ENCODE results near the gene PALB2. TPM values are rescaled to one million over a fixed set of nuclear protein-coding genes. Genes with fewer than 3 reads are reported as not detected.
"Not testable (repeated sequence)": the region's sequence is repeated elsewhere in the genome, so short reads cannot be mapped to it uniquely, and the experiment has no call there.

PALB2 gene
- polyA plus RNA-seq, 1 experiment = 6.5 TPM

- TF ChIP-seq CTCF (IDR thresholded peaks at IDR 0.05; ENCODE audit: low read depth, low read length) = no peak
- CTCF ChIA-PET = no interaction called here
- H3K4me3 ChIP-seq (ENCODE audit: low read depth, low read length) = no peak overlapping the region
- H3K9me3 ChIP-seq (ENCODE audit: control insufficient read depth, insufficient read depth, low read length) = no peaks in the 10 kb centered on the region
- H3K27ac ChIP-seq (ENCODE audit: low read depth, low read length) = no peak overlapping the region
- POLR2A ChIA-PET = no interaction called here
- H3K27me3 ChIP-seq (ENCODE audit: control insufficient read depth, insufficient read depth, low read length) = no peaks in the 10 kb centered on the region
- DNase-seq (ENCODE audit: low read depth, low spot score) = no peak
These were observed 9.7 kb upstream of the PALB2 start for GRCh38 chr16:23650674-23651416.

- Histone ChIP-seq H3K9me3 (ENCODE audit: control insufficient read depth, insufficient read depth, low read length) (peaks cover 4% of the 10 kb centered on the region; the same call in 1 of the 2 replicates), H3K4me3 (ENCODE audit: low read depth, low read length) (peak overlapping the region; percentile 100), H3K27me3 (ENCODE audit: control insufficient read depth, insufficient read depth, low read length) (no peaks in the 10 kb centered on the region), H3K27ac (ENCODE audit: low read depth, low read length) (no peak overlapping the region)
- POLR2A ChIA-PET = interaction anchor here (1.4 to 2.5 kb wide), 2 partner anchors 25 to 85 kb away, joined by 4 to 10 read pairs; partner anchors contain the start of genes EARS2 and UBFD1
- no peak for TF ChIP-seq CTCF (IDR thresholded peaks at IDR 0.05; ENCODE audit: low read depth, low read length)
- DNase-seq (ENCODE audit: low read depth, low spot score) = no peak
- CTCF ChIA-PET = interaction anchor here (0.5 to 2.0 kb wide), 5 partner anchors 45 to 131 kb away, joined by 3 to 6 read pairs (median 3); partner anchors contain the start of gene UBFD1
These were observed 1.2 kb upstream of the PALB2 start for GRCh38 chr16:23642246-23642774.

- POLR2A ChIA-PET = interaction anchor here (2.5 kb wide), 1 partner anchor 83 kb away, joined by 10 read pairs; the partner anchor contains the start of genes EARS2 and UBFD1
- H3K9me3 ChIP-seq (ENCODE audit: control insufficient read depth, insufficient read depth, low read length) = peaks cover 4% of the 10 kb centered on the region; the same call in 1 of the 2 replicates
- peak overlapping the region; percentile 100 for H3K4me3 ChIP-seq (ENCODE audit: low read depth, low read length)
- DNase-seq (ENCODE audit: low read depth, low spot score) = no peak
- no peak for TF ChIP-seq CTCF (IDR thresholded peaks at IDR 0.05; ENCODE audit: low read depth, low read length)
- peak overlapping the region; percentile 68 for H3K27ac ChIP-seq (ENCODE audit: low read depth, low read length)
- no peaks in the 10 kb centered on the region for H3K27me3 ChIP-seq (ENCODE audit: control insufficient read depth, insufficient read depth, low read length)
- CTCF ChIA-PET = interaction anchor here (0.6 to 0.7 kb wide), 2 partner anchors 42 to 87 kb away, joined by 3 to 4 read pairs; no protein-coding TSS in a partner anchor
These were observed 537 bp downstream of the PALB2 start for GRCh38 chr16:23640615-23640930.

- POLR2A ChIA-PET = no interaction called here
- DNase-seq (ENCODE audit: low read depth, low spot score) = no peak
- TF ChIP-seq CTCF (IDR thresholded peaks at IDR 0.05; ENCODE audit: low read depth, low read length) = no peak
- CTCF ChIA-PET = no interaction called here
- Histone ChIP-seq H3K27ac (ENCODE audit: low read depth, low read length) (no peak overlapping the region), H3K9me3 (ENCODE audit: control insufficient read depth, insufficient read depth, low read length) (peaks cover 2% of the 10 kb centered on the region; the same call in 1 of the 2 replicates), H3K4me3 (ENCODE audit: low read depth, low read length) (no peak overlapping the region), H3K27me3 (ENCODE audit: control insufficient read depth, insufficient read depth, low read length) (no peaks in the 10 kb centered on the region)
These were observed 5.2 kb downstream of the PALB2 start for GRCh38 chr16:23635958-23636357.

GRCh38 chr16:23634461-23635036, 6.6 kb downstream of the PALB2 start:
- DNase-seq (ENCODE audit: low read depth, low spot score) = no peak
- Histone ChIP-seq H3K27ac (ENCODE audit: low read depth, low read length) (no peak overlapping the region), H3K27me3 (ENCODE audit: control insufficient read depth, insufficient read depth, low read length) (no peaks in the 10 kb centered on the region), H3K4me3 (ENCODE audit: low read depth, low read length) (no peak overlapping the region), H3K9me3 (ENCODE audit: control insufficient read depth, insufficient read depth, low read length) (no peaks in the 10 kb centered on the region)
- TF ChIP-seq CTCF (IDR thresholded peaks at IDR 0.05; ENCODE audit: low read depth, low read length) = no peak
- POLR2A ChIA-PET = no interaction called here
- CTCF ChIA-PET = interaction anchor here (0.6 kb wide), 1 partner anchor 121 kb away, joined by 3 read pairs; no protein-coding TSS in a partner anchor

- H3K9me3 ChIP-seq (ENCODE audit: control insufficient read depth, insufficient read depth, low read length); H3K4me3 ChIP-seq (ENCODE audit: low read depth, low read length); DNase-seq (ENCODE audit: low read depth, low spot score); CTCF ChIA-PET; H3K27me3 ChIP-seq (ENCODE audit: control insufficient read depth, insufficient read depth, low read length); H3K27ac ChIP-seq (ENCODE audit: low read depth, low read length); POLR2A ChIA-PET: not testable (repeated sequence)
These were observed 9.2 kb downstream of the PALB2 start for GRCh38 chr16:23631874-23632273.

Data from AG04450 (cell line).